HEK293T (cell line): ENCODE data around the gene PRKG1.

Experiments used
- BHLHE40 ChIP-seq: fragments of 450-650 bp; IDR thresholded peaks from 2 replicates; pipeline ENCODE4 v1.6.1; 2016; ENCODE audit warnings: mild to moderate bottlenecking, moderate library complexity, borderline replicate concordance
- CTBP1 ChIP-seq: fragments of 450-650 bp; IDR thresholded peaks from 2 replicates; pipeline ENCODE4 v1.6.1; 2016; ENCODE audit warnings: borderline replicate concordance
- ELF4 ChIP-seq: fragments of 450-650 bp; IDR thresholded peaks from 2 replicates; pipeline ENCODE4 v1.6.1; 2017; ENCODE audit warnings: antibody characterized with exemption
- FOXA1 ChIP-seq: fragments of 450-650 bp; IDR thresholded peaks from 2 replicates; pipeline ENCODE4 v1.6.1; 2016; ENCODE audit warnings: mild to moderate bottlenecking
- FOXK2 ChIP-seq: fragments of 450-650 bp; IDR thresholded peaks from 2 replicates; pipeline ENCODE4 v1.6.1; 2016; ENCODE audit warnings: mild to moderate bottlenecking
- HDGF ChIP-seq: fragments of 450-650 bp; IDR thresholded peaks from 2 replicates; pipeline ENCODE4 v1.6.1; 2017; ENCODE audit warnings: antibody characterized with exemption, borderline replicate concordance
- SP1 ChIP-seq: fragments of 450-650 bp; IDR thresholded peaks from 2 replicates; pipeline ENCODE4 v1.6.1; 2017
- SUZ12 ChIP-seq: fragments of 450-650 bp; IDR thresholded peaks from 2 replicates; pipeline ENCODE4 v1.6.1; 2016; ENCODE audit warnings: mild to moderate bottlenecking
- TF ChIP-seq, protein P1 (sequence below): fragments of 450-650 bp; IDR thresholded peaks from 2 replicates; pipeline ENCODE4 v1.6.1; 2016

GRCh38 chr10:51285601-51286000 is 211.3 kb downstream of the PRKG1 start:
- TF ChIP-seq FOXA1 (no peak), SP1 (no peak), CTBP1 (no peak), ELF4 (no peak), BHLHE40 (no peak), FOXK2 (no peak), HDGF (no peak), SUZ12 (no peak)
- TF ChIP-seq, protein P1, sequence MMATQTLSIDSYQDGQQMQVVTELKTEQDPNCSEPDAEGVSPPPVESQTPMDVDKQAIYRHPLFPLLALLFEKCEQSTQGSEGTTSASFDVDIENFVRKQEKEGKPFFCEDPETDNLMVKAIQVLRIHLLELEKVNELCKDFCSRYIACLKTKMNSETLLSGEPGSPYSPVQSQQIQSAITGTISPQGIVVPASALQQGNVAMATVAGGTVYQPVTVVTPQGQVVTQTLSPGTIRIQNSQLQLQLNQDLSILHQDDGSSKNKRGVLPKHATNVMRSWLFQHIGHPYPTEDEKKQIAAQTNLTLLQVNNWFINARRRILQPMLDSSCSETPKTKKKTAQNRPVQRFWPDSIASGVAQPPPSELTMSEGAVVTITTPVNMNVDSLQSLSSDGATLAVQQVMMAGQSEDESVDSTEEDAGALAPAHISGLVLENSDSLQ, result no peak
